Osteocyte (in vitro differentiated cells): ENCODE results near the gene ARSB. TPM values are rescaled to one million over a fixed set of nuclear protein-coding genes. Genes with fewer than 3 reads are reported as not detected.
A peak's percentile ranks its signal among the peaks of the same experiment; 100 is the strongest.

Experiments used
- DNase-seq: peaks from one replicate; pipeline ENCODE4 v3.0.0; 2021; ENCODE audit warnings: mixed read lengths; ENCODE audit not compliant: unreplicated experiment; ENCODE audit errors: extremely low spot score
- H3K27ac Mint-ChIP-seq: one replicate; pipeline ENCODE4 v1.8.0; 2021; ENCODE audit warnings: mild to moderate bottlenecking, mixed read lengths; ENCODE audit not compliant: unreplicated experiment
- H3K27me3 Mint-ChIP-seq: one replicate; pipeline ENCODE4 v1.8.0; 2021; ENCODE audit warnings: mixed read lengths; ENCODE audit not compliant: unreplicated experiment
- H3K36me3 Mint-ChIP-seq: one replicate; pipeline ENCODE4 v1.8.0; 2021; ENCODE audit warnings: mixed read lengths; ENCODE audit not compliant: unreplicated experiment
- H3K4me1 Mint-ChIP-seq: one replicate; pipeline ENCODE4 v1.8.0; 2021; ENCODE audit warnings: mixed read lengths; ENCODE audit not compliant: unreplicated experiment
- H3K4me3 Mint-ChIP-seq: one replicate; pipeline ENCODE4 v1.8.0; 2021; ENCODE audit warnings: mild to moderate bottlenecking, moderate library complexity, mixed read lengths; ENCODE audit not compliant: unreplicated experiment
- H3K9me3 Mint-ChIP-seq: one replicate; pipeline ENCODE4 v1.8.0; 2021; ENCODE audit warnings: mixed read lengths; ENCODE audit not compliant: unreplicated experiment
- total RNA-seq: library from RNA; stranded (reverse); gene quantifications from 2 replicates; pipeline ENCODE4 v1.2.1, GENCODE V29; 2021
- TF ChIP-seq, protein P1 (sequence below): fragments of 200-600 bp; sonication (generic); IDR thresholded peaks from 2 replicates; pipeline ENCODE4 v1.5.0; 2021; ENCODE audit warnings: antibody characterized with exemption, mild to moderate bottlenecking, moderate library complexity

Gene ARSB
- total RNA-seq, 1 donor from 2014 or later = 34.9 TPM

GRCh38 chr5:78920604-78921003 lies 64.5 kb downstream of the ARSB start:
- DNase-seq = no peak
- H3K36me3 Mint-ChIP-seq = peaks cover 2% of the 10 kb centered on the region
- H3K9me3 Mint-ChIP-seq = no peaks in the 10 kb centered on the region
- H3K4me3 Mint-ChIP-seq = no peak overlapping the region
- H3K27me3 Mint-ChIP-seq = no peaks in the 10 kb centered on the region
- no peak overlapping the region for H3K27ac Mint-ChIP-seq
- H3K4me1 Mint-ChIP-seq = peaks cover 28% of the 10 kb centered on the region
- TF ChIP-seq, protein P1, sequence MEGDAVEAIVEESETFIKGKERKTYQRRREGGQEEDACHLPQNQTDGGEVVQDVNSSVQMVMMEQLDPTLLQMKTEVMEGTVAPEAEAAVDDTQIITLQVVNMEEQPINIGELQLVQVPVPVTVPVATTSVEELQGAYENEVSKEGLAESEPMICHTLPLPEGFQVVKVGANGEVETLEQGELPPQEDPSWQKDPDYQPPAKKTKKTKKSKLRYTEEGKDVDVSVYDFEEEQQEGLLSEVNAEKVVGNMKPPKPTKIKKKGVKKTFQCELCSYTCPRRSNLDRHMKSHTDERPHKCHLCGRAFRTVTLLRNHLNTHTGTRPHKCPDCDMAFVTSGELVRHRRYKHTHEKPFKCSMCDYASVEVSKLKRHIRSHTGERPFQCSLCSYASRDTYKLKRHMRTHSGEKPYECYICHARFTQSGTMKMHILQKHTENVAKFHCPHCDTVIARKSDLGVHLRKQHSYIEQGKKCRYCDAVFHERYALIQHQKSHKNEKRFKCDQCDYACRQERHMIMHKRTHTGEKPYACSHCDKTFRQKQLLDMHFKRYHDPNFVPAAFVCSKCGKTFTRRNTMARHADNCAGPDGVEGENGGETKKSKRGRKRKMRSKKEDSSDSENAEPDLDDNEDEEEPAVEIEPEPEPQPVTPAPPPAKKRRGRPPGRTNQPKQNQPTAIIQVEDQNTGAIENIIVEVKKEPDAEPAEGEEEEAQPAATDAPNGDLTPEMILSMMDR = peak; percentile 73

DNA sequence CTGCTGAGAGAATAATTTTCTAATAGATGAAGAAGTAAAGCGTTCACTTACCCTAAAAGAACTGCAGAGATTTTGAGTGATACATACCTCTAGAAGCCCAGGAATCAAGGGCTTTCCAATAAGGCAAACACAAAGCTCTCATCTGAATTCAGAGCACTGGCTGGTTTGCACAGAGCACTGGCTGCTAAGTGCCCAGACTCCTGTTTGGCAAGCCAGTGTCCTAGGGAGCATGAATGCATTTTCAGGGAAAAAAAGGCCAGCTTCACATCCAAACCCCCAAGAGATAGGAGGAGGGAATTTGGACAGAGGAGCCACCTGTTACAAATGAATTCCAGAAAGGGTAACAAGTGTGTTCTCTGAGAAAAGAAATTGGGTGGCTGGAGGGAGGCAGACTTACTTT lies 65.3 kb downstream of the ARSB start:
- TF ChIP-seq, protein P1 = no peak
- Mint-ChIP-seq H3K36me3 (peaks cover 2% of the 10 kb centered on the region), H3K9me3 (no peaks in the 10 kb centered on the region), H3K4me1 (peaks cover 23% of the 10 kb centered on the region), H3K27ac (no peak overlapping the region), H3K4me3 (no peak overlapping the region), H3K27me3 (no peaks in the 10 kb centered on the region)
- DNase-seq = no peak

GRCh38 chr5:78916044-78916443 lies 69.1 kb downstream of the ARSB start:
- no peak overlapping the region for H3K4me3 Mint-ChIP-seq
- H3K27ac Mint-ChIP-seq = no peak overlapping the region
- peaks cover 28% of the 10 kb centered on the region for H3K4me1 Mint-ChIP-seq
- no peaks in the 10 kb centered on the region for H3K27me3 Mint-ChIP-seq
- TF ChIP-seq, protein P1 = no peak
- no peaks in the 10 kb centered on the region for H3K9me3 Mint-ChIP-seq
- H3K36me3 Mint-ChIP-seq = no peaks in the 10 kb centered on the region
- no peak for DNase-seq

GRCh38 chr5:78915170-78915569 lies 69.9 kb downstream of the ARSB start:
- no peaks in the 10 kb centered on the region for H3K36me3 Mint-ChIP-seq
- TF ChIP-seq, protein P1 = no peak

GRCh38 chr5:78912811-78913210 lies 72.3 kb downstream of the ARSB start:
- H3K36me3 Mint-ChIP-seq = no peaks in the 10 kb centered on the region
- H3K27me3 Mint-ChIP-seq = no peaks in the 10 kb centered on the region
- no peak overlapping the region for H3K4me3 Mint-ChIP-seq
- TF ChIP-seq, protein P1 = no peak
- peaks cover 48% of the 10 kb centered on the region for H3K4me1 Mint-ChIP-seq
- no peak for DNase-seq
- H3K27ac Mint-ChIP-seq = no peak overlapping the region
- H3K9me3 Mint-ChIP-seq = no peaks in the 10 kb centered on the region

More at GRCh38 chr5:78915170-78915569, 69.9 kb downstream of the ARSB start:
- Mint-ChIP-seq H3K27ac (no peak overlapping the region), H3K4me1 (peaks cover 26% of the 10 kb centered on the region), H3K9me3 (no peaks in the 10 kb centered on the region), H3K4me3 (no peak overlapping the region), H3K27me3 (no peaks in the 10 kb centered on the region)
- no peak for DNase-seq
